Thymus (tissue), 11 donors: ENCODE results near the gene UBA5. TPM values are rescaled to one million over a fixed set of nuclear protein-coding genes. Genes with fewer than 3 reads are reported as not detected.

ENCODE experiments used
- DNase-seq, 9 donors: peaks; one replicate each; pipeline ENCODE4 v3.0.0-alpha.2; 2013; ENCODE audit warnings: low spot score in 9 of 9, low read depth in 6 of 9, missing footprints in 1 of 9
- H3K27ac ChIP-seq, 2 donors: one replicate each; pipeline ENCODE4 v1.5.1; 2013; ENCODE audit warnings: control low read depth in 1 of 2, low read depth in 1 of 2, low read length in 1 of 2, mild to moderate bottlenecking in 1 of 2, moderate library complexity in 1 of 2
- H3K27me3 ChIP-seq, 2 donors: one replicate each; pipeline ENCODE4 v1.5.1; 2013; ENCODE audit warnings: low read length in 1 of 2; ENCODE audit not compliant: control insufficient read depth in 2 of 2, insufficient read depth in 1 of 2
- H3K36me3 ChIP-seq, 2 donors: one replicate each; pipeline ENCODE4 v1.5.1; 2013; ENCODE audit warnings: low read length in 1 of 2, mild to moderate bottlenecking in 1 of 2, moderate library complexity in 1 of 2; ENCODE audit not compliant: control insufficient read depth in 2 of 2, insufficient read depth in 2 of 2
- H3K4me1 ChIP-seq, 2 donors: one replicate each; pipeline ENCODE4 v1.5.1; 2013; ENCODE audit warnings: low read length in 2 of 2; ENCODE audit not compliant: control insufficient read depth in 2 of 2, insufficient read depth in 2 of 2
- H3K4me3 ChIP-seq, 2 donors: one replicate each; pipeline ENCODE4 v1.5.1; 2013; ENCODE audit warnings: low read length in 2 of 2, control low read depth in 1 of 2, mild to moderate bottlenecking in 1 of 2
- H3K9me3 ChIP-seq, 2 donors: one replicate each; pipeline ENCODE4 v1.5.1; 2013; ENCODE audit warnings: low read length in 1 of 2, mild to moderate bottlenecking in 1 of 2; ENCODE audit not compliant: control insufficient read depth in 2 of 2, insufficient read depth in 1 of 2
- WGBS: extraction: QIAGEN DNeasy Blood & Tissue Kit; methylation state at CpG from one replicate; pipeline ENCODE4 v1.1.7; 2013; 5-methylcytosine and 5-hydroxymethylcytosine counted together
- polyA plus RNA-seq: library from polyadenylated mRNA; stranded (reverse); fragments of 200-250 nt; gene quantifications from one replicate; pipeline ENCODE4 v1.2.3, GENCODE V29; 2013
- total RNA-seq: library from RNA; stranded (reverse); fragments of 120-200 nt; gene quantifications from one replicate; pipeline ENCODE4 v1.2.4, GENCODE V29; 2013
- donor health status: healthy.

The UBA5 gene
- total and polyA plus RNA-seq, 2 donors: 33.9 to 42.6 TPM

- Histone ChIP-seq H3K9me3 (no peaks in the 10 kb centered on the region), H3K27ac (no peak overlapping the region), H3K27me3 (no peaks in the 10 kb centered on the region), H3K4me1 (peaks cover 3 to 8% of the 10 kb centered on the region in 2 donors), H3K36me3 (no peaks in the 10 kb centered on the region), H3K4me3 (no peak overlapping the region)
- no peak for DNase-seq
- WGBS: 96% methylated on average over 8 of the region's 8 CpGs
These were observed 2.0 kb upstream of the UBA5 start for GRCh38 chr3:132657869-132658747.

- H3K27ac ChIP-seq: peak overlapping the region in 1 of 2 donors; percentile 83
- WGBS: 33% methylated on average over 7 of the region's 7 CpGs
- H3K4me3 ChIP-seq: peak overlapping the region; percentile 63 to 77
- no peaks in the 10 kb centered on the region for H3K36me3 ChIP-seq
- H3K9me3 ChIP-seq: no peaks in the 10 kb centered on the region
- no peaks in the 10 kb centered on the region for H3K27me3 ChIP-seq
- H3K4me1 ChIP-seq: peaks cover 3 to 8% of the 10 kb centered on the region in 2 donors
- no peak for DNase-seq
These were observed 1.1 kb upstream of the UBA5 start for GRCh38 chr3:132659000-132659364.

- H3K27me3 ChIP-seq: no peaks in the 10 kb centered on the region
- peaks cover 3 to 8% of the 10 kb centered on the region in 2 donors for H3K4me1 ChIP-seq
- WGBS: under 1% methylated on average over 34 of the region's 34 CpGs
These were observed 621 bp upstream of the UBA5 start, which contains the start of gene ACAD11 for GRCh38 chr3:132659365-132660051. TSS of gene ACAD11 (minus strand) at chr3:132659809. CDS start at chr3:132659751, 58 bp downstream.

GRCh38 chr3:132660811-132661070 lies 612 bp downstream of the UBA5 start:
- H3K27me3 ChIP-seq: no peaks in the 10 kb centered on the region
- peak overlapping the region; percentile 63 to 77 for H3K4me3 ChIP-seq
- H3K4me1 ChIP-seq: peaks cover 3 to 8% of the 10 kb centered on the region in 2 donors
- no peaks in the 10 kb centered on the region for H3K36me3 ChIP-seq
- no peaks in the 10 kb centered on the region for H3K9me3 ChIP-seq
- WGBS: 2% methylated on average over 5 of the region's 5 CpGs
- peak in 1 of 9 donors; percentile 8 for DNase-seq
- peak overlapping the region; percentile 55 to 83 for H3K27ac ChIP-seq

More at GRCh38 chr3:132659365-132660051, 621 bp upstream of the UBA5 start, which contains the start of gene ACAD11:
- no peaks in the 10 kb centered on the region for H3K36me3 ChIP-seq
- no peaks in the 10 kb centered on the region for H3K9me3 ChIP-seq
- DNase-seq: peak in 6 of 9 donors; percentile 21 to 52 (median 30)
- peak within 1 kb of the TSS; percentile 63 to 77 for H3K4me3 ChIP-seq
- peak within 1 kb of the TSS; percentile 83 to 87 for H3K27ac ChIP-seq

GRCh38 chr3:132661101-132661500 lies 972 bp downstream of the UBA5 start:
- 43% methylated on average over 8 of the region's 8 CpGs for WGBS
- peak in 3 of 9 donors; percentile 5 to 15 (median 11) for DNase-seq
- no peaks in the 10 kb centered on the region for H3K9me3 ChIP-seq
- H3K36me3 ChIP-seq: peaks cover 0 to 3% of the 10 kb centered on the region in 2 donors
- H3K27ac ChIP-seq: no peak overlapping the region
- H3K27me3 ChIP-seq: no peaks in the 10 kb centered on the region
- H3K4me1 ChIP-seq: peaks cover 3 to 8% of the 10 kb centered on the region in 2 donors
- H3K4me3 ChIP-seq: peak overlapping the region; percentile 63 to 77

- H3K36me3 ChIP-seq: peaks cover 0 to 8% of the 10 kb centered on the region in 2 donors
- H3K27me3 ChIP-seq: no peaks in the 10 kb centered on the region
- no peak overlapping the region for H3K27ac ChIP-seq
- DNase-seq: no peak
- no peak overlapping the region for H3K4me3 ChIP-seq
- H3K9me3 ChIP-seq: no peaks in the 10 kb centered on the region
- peaks cover 3 to 8% of the 10 kb centered on the region in 2 donors for H3K4me1 ChIP-seq
These were observed 2.1 kb downstream of the UBA5 start for GRCh38 chr3:132662212-132662611.

GRCh38 chr3:132665230-132665745 lies 5.2 kb downstream of the UBA5 start:
- H3K4me3 ChIP-seq: no peak overlapping the region
- no peak overlapping the region for H3K27ac ChIP-seq
- H3K9me3 ChIP-seq: no peaks in the 10 kb centered on the region
- H3K36me3 ChIP-seq: peaks cover 0 to 15% of the 10 kb centered on the region in 2 donors
- no peaks in the 10 kb centered on the region for H3K4me1 ChIP-seq
- WGBS: 95% methylated on average over 3 of the region's 3 CpGs
- DNase-seq: no peak
- H3K27me3 ChIP-seq: no peaks in the 10 kb centered on the region

GRCh38 chr3:132669256-132669777 lies 9.2 kb downstream of the UBA5 start:
- no peaks in the 10 kb centered on the region for H3K27me3 ChIP-seq
- peaks cover under 1 to 27% of the 10 kb centered on the region in 2 donors for H3K36me3 ChIP-seq
- H3K4me1 ChIP-seq: no peaks in the 10 kb centered on the region
- DNase-seq: no peak
- no peak overlapping the region for H3K4me3 ChIP-seq
- WGBS: 97% methylated on average over 5 of the region's 5 CpGs
- H3K27ac ChIP-seq: no peak overlapping the region
- no peaks in the 10 kb centered on the region for H3K9me3 ChIP-seq

- Histone ChIP-seq H3K4me1 (no peaks in the 10 kb centered on the region), H3K27me3 (no peaks in the 10 kb centered on the region), H3K36me3 (peaks cover 6 to 20% of the 10 kb centered on the region in 2 donors), H3K27ac (no peak overlapping the region), H3K4me3 (no peak overlapping the region), H3K9me3 (no peaks in the 10 kb centered on the region)
- no peak for DNase-seq
These were observed 15.3 kb downstream of the UBA5 start for GRCh38 chr3:132675408-132675807.
